Liver (tissue), 2 donors: Measurements from ENCODE around the gene GMDS.

Source experiments
- YY1 ChIP-seq: IDR thresholded peaks from 2 replicates; pipeline ENCODE4 v1.6.1; 2016; ENCODE audit warnings: antibody characterized with exemption, mild to moderate bottlenecking
- TF ChIP-seq, protein P1 (sequence below): fragments of 150-350 bp; IDR thresholded peaks from 2 replicates; pipeline ENCODE4 v1.5.1; 2017; ENCODE audit warnings: improper control_type of control experiment, low read depth, low read length; ENCODE audit not compliant: missing input control
- donor health status: healthy.

DNA sequence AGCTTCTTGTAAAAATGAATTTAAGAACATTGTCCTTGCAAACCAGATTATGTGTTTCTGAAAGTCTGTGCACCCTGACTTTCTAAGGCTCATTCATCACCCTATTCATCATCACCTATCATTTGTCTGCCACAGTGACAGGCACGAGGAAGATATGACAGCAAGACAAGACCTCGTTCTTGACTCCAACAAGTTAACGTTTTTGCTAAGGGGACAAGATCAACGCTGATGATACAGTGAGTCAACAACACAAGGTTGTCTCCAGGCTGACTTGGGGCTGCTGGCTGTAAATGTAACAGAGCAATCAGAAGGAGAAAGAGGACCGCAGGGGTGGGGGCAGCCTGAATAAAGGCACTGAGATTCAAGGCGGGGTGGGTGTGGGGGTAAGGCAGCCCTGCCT, 541.5 kb downstream of the GMDS start:
- TF ChIP-seq, protein P1, sequence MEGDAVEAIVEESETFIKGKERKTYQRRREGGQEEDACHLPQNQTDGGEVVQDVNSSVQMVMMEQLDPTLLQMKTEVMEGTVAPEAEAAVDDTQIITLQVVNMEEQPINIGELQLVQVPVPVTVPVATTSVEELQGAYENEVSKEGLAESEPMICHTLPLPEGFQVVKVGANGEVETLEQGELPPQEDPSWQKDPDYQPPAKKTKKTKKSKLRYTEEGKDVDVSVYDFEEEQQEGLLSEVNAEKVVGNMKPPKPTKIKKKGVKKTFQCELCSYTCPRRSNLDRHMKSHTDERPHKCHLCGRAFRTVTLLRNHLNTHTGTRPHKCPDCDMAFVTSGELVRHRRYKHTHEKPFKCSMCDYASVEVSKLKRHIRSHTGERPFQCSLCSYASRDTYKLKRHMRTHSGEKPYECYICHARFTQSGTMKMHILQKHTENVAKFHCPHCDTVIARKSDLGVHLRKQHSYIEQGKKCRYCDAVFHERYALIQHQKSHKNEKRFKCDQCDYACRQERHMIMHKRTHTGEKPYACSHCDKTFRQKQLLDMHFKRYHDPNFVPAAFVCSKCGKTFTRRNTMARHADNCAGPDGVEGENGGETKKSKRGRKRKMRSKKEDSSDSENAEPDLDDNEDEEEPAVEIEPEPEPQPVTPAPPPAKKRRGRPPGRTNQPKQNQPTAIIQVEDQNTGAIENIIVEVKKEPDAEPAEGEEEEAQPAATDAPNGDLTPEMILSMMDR: no peak
- no peak for TF ChIP-seq YY1
